HepG2 (cell line): ENCODE data around the gene CDK14. TPM values are rescaled to one million over a fixed set of nuclear protein-coding genes. Genes with fewer than 3 reads are reported as not detected.

Experiments
- ATAC-seq: fragments of 200-7000 bp; cut with Tn5 transposase; 3 replicates; pipeline ENCODE4 v1.9.1; 2020; ENCODE audit warnings: mild to moderate bottlenecking, moderate library complexity
- BruUV-seq: library from RNA; stranded (reverse); fragments of 400-500 nt; replicated peaks from 2 replicates; lab custom pipeline; 2021; lab: Mats Ljungman, UMichigan
- CTCF ChIA-PET: fragments of 300-600 bp; formaldehyde crosslinking; extraction: SDS; loops from one replicate; lab custom pipeline; 2021; ENCODE audit warnings: low total read pairs, inconsistent platforms, low intra/inter-chr PET ratio; lab: Yijun Ruan, JAX
- POLR2A ChIA-PET: fragments of 350-600 bp; sonication (Branson Sonifier 250); formaldehyde crosslinking; loops from one replicate; lab custom pipeline; 2020; ENCODE audit warnings: antibody characterized with exemption, inconsistent platforms; lab: Yijun Ruan, JAX
- DNase-seq: peaks from one replicate; pipeline ENCODE4 v3.0.0-alpha.2; 2015; ENCODE audit warnings: low spot score
- FAIRE-seq: peaks from 3 replicates; lab custom pipeline; 2011; peaks lifted over from hg19 to GRCh38; lab: Jason Lieb, UNC
- H2AFZ ChIP-seq: one replicate; pipeline ENCODE4 v1.6.1; 2011; ENCODE audit warnings: low read length, inconsistent platforms
- H3K27ac ChIP-seq: fragments of 300-600 bp; 3 replicates; pipeline ENCODE4 v1.8.0; 2011; ENCODE audit warnings: mixed run types, mild to moderate bottlenecking, mixed read lengths, low read length, inconsistent platforms; ENCODE audit not compliant: insufficient read depth; ENCODE audit errors: extremely low read length
- H3K27me3 ChIP-seq, 2 experiments: fragments of 200-600 bp in 1 of 2; 2 replicates in 1 of 2; 3 replicates in 1 of 2; pipeline versions ENCODE4 v1.6.0 to v1.8.0; 2011; ENCODE audit warnings: low read length in 2 of 2, mild to moderate bottlenecking in 2 of 2, moderate library complexity in 2 of 2, inconsistent platforms in 1 of 2; ENCODE audit not compliant: insufficient read depth in 2 of 2, control insufficient read depth in 1 of 2
- H3K36me3 ChIP-seq, 2 experiments: fragments of 200-600 bp in 1 of 2; replicated peaks in 1 of 2; 2 replicates in 1 of 2; 3 replicates in 1 of 2; pipeline versions ENCODE4 v1.5.1 to v1.8.0; 2011; ENCODE audit warnings: low read length in 2 of 2, inconsistent platforms in 1 of 2; ENCODE audit not compliant: insufficient read depth in 2 of 2, control insufficient read depth in 1 of 2
- H3K4me1 ChIP-seq: 2 replicates; pipeline ENCODE4 v1.5.1; 2012; ENCODE audit warnings: low read length, inconsistent platforms; ENCODE audit not compliant: insufficient read depth
- H3K4me2 ChIP-seq: 2 replicates; pipeline ENCODE4 v1.6.0; 2011; ENCODE audit warnings: low read depth, low read length, inconsistent platforms
- H3K4me3 ChIP-seq, 3 experiments: fragments of 200-600 bp in 1 of 3; sonication (generic), shearing (Covaris generic) in 1 of 3; replicated peaks in 1 of 3; 2 replicates each; pipeline ENCODE4 v1.5.1; 2011 to 2016; ENCODE audit warnings: low read length in 3 of 3, inconsistent platforms in 2 of 3, low read depth in 2 of 3, mild to moderate bottlenecking in 2 of 3, control low read depth in 1 of 3, mixed read lengths in 1 of 3; ENCODE audit not compliant: insufficient read depth in 1 of 3
- H3K79me2 ChIP-seq: one replicate; pipeline ENCODE4 v1.6.1; 2011; ENCODE audit warnings: low read length, inconsistent platforms; ENCODE audit not compliant: insufficient read depth
- H3K9ac ChIP-seq: 2 replicates; pipeline ENCODE4 v1.6.0; 2011; ENCODE audit warnings: mild to moderate bottlenecking, low read depth, low read length, inconsistent platforms; ENCODE audit not compliant: insufficient read depth
- H3K9me3 ChIP-seq: 2 replicates; pipeline ENCODE4 v1.5.1; 2012; ENCODE audit warnings: mild to moderate bottlenecking, low read length
- H4K20me1 ChIP-seq: 2 replicates; pipeline ENCODE4 v1.6.0; 2011; ENCODE audit warnings: inconsistent platforms, mild to moderate bottlenecking, low read length, moderate library complexity; ENCODE audit not compliant: insufficient read depth
- AHR ChIP-seq: IDR thresholded peaks from 2 replicates; pipeline ENCODE4 v1.6.1; 2018; ENCODE audit warnings: missing genetic modification reagents, missing compliant biosample characterization
- ARNT ChIP-seq: fragments of 450-650 bp; IDR thresholded peaks from 2 replicates; pipeline ENCODE4 v1.6.1; 2017
- HNRNPK ChIP-seq: fragments of 200-400 bp; formaldehyde crosslinking; IDR thresholded peaks from 2 replicates; pipeline ENCODE4 v1.6.1; 2018; ENCODE audit warnings: low read length, low read depth, moderate library complexity, mild to moderate bottlenecking; ENCODE audit not compliant: poor library complexity, severe bottlenecking
- MAFF ChIP-seq: IDR thresholded peaks from 2 replicates; pipeline ENCODE4 v1.6.1; 2011; ENCODE audit warnings: low read depth, low read length, improper control_type of control experiment
- PCBP1 ChIP-seq: fragments of 200-400 bp; formaldehyde crosslinking; IDR thresholded peaks from 2 replicates; pipeline ENCODE4 v1.6.1; 2017; ENCODE audit warnings: mild to moderate bottlenecking, low read depth, low read length, borderline replicate concordance
- SMYD3 ChIP-seq: sonication (generic); formaldehyde crosslinking; IDR thresholded peaks from 2 replicates; pipeline ENCODE4 v1.8.1; 2023; ENCODE audit warnings: mild to moderate bottlenecking, missing genetic modification reagents
- TBL1XR1 ChIP-seq: fragments of 150-350 bp; IDR thresholded peaks from 2 replicates; pipeline ENCODE4 v1.6.1; 2014; ENCODE audit warnings: borderline replicate concordance, low read length; ENCODE audit not compliant: partially characterized antibody
- YY1 ChIP-seq: IDR thresholded peaks from 2 replicates; pipeline ENCODE4 v1.6.1; 2011; ENCODE audit warnings: low read length, low read depth, moderate library complexity, mild to moderate bottlenecking; ENCODE audit not compliant: insufficient read depth, insufficient replicate concordance
- WGBS: methylation state at CpG from one replicate; pipeline ENCODE4 v1.1.6; 2017; ENCODE audit warnings: low lambda C conversion rate; 5-methylcytosine and 5-hydroxymethylcytosine counted together
- in situ Hi-C: cut with HindIII; loops from 2 replicates; pipeline ENCODE4 v1.10.0; 2017; ENCODE audit warnings: low pct_unique_long_range_greater_than_20kb; ENCODE audit not compliant: extremely low pct_ligation_motif_present
- intact Hi-C: fragments of 100-400 bp; cut with micrococcal nuclease; formaldehyde crosslinking; loops from one replicate; pipeline ENCODE4 v1.10.0; 2022; ENCODE audit not compliant: unreplicated experiment
- polyA plus RNA-seq, 8 experiments: library from polyadenylated mRNA; depleted of rRNA in 3 of 8; stranded (reverse) in 7 of 8; unstranded in 1 of 8; fragments of >200 nt; fragmentation: Illumina TruSeq in 4 of 8; extraction: Trizol in 4 of 8; gene quantifications; 2 replicates each; pipeline versions ENCODE4 v1.2.1 to v1.2.3, GENCODE V29; 2011 to 2016; ENCODE audit warnings: low read depth in 4 of 8, missing spikeins in 1 of 8, mixed read lengths in 1 of 8; ENCODE audit not compliant: insufficient read depth in 1 of 8
- total RNA-seq, 5 experiments: library from RNA; depleted of rRNA; stranded (reverse); fragments of >200 nt; fragmentation: Illumina TruSeq; extraction: Trizol; gene quantifications; 2 replicates each; pipeline ENCODE4 v1.2.3, GENCODE V29; 2016; ENCODE audit warnings: low read depth in 1 of 5
- TF ChIP-seq, protein P1 (sequence below), 2 experiments: fragments of 450-650 bp in 1 of 2; sonication (generic) in 1 of 2; formaldehyde crosslinking; IDR thresholded peaks; 2 replicates each; pipeline versions ENCODE4 v1.5.0 to v1.8.0; 2020 to 2022; ENCODE audit warnings: mild to moderate bottlenecking in 1 of 2, missing genetic modification reagents in 1 of 2

CDK14 gene
- total and polyA plus RNA-seq, 2 of the 13 experiments (the other 11 are each of a cell fraction or from before 2014, with no cell fraction given): 0.26 to 0.71 TPM

DNA sequence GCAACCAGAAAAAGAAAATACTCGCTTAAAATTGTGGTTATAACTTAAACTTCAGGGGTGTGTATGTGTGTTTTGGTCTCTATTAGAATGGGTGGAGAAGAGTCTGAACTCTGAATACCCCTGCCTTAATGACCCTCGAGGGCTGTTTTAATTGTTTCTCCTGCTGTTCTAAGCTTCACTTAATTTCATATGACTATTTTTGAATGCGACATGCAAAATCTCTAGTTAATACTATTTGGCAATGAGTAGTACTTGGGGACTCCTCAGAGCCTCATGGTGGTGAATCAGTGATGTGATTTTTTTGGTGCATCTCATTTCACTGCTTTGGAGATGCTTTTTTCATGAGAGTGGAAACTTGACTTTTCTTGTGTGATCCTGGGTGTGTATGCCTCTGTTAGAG, 178.6 kb downstream of the CDK14 start (continued):
- no peak for TF ChIP-seq AHR (CRISPR knock-in tag)
- TF ChIP-seq TBL1XR1: no peak
- no peak for TF ChIP-seq SMYD3 (CRISPR knock-in tag)
- no peak for TF ChIP-seq ARNT
- TF ChIP-seq YY1: no peak
- TF ChIP-seq, protein P1, sequence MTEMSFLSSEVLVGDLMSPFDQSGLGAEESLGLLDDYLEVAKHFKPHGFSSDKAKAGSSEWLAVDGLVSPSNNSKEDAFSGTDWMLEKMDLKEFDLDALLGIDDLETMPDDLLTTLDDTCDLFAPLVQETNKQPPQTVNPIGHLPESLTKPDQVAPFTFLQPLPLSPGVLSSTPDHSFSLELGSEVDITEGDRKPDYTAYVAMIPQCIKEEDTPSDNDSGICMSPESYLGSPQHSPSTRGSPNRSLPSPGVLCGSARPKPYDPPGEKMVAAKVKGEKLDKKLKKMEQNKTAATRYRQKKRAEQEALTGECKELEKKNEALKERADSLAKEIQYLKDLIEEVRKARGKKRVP (CRISPR knock-in tag; IDR thresholded peaks at IDR 0.05): no peak
- TF ChIP-seq, all 625 proteins: peak for 0

DNA sequence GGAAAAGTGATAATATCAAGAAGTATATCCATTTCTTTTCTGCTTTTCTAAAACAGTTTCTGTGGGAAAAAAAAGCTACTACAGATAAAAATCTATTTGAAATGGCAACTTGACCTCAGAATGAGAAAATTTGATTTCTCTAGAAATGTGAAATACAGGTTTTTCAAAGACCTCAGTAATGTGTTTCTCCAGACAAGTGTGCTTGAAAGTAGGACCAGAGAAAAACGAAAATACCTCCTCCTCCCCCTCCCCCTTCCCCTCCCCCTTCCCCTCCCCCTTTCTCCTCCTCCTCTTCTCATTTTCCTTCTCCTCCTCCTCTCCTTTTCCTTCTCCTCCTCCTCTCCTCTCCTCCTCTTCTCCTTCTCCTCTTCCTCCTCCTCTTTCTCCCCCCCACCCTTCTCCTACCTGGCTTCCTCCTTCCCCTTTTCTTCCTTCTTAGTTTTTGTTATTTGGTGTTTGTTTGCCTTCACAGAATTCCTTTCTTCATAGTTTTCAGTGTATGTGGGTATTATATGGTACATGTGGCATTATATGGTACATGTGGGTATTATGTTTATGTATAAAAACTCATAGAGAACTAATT, 179.4 kb downstream of the CDK14 start:
- intact Hi-C loops (loop anchor here (10.0 kb wide), 1 partner anchor 461 kb away; no protein-coding TSS in a partner anchor), in situ Hi-C loops (no loop called here)
- Histone ChIP-seq H4K20me1 (no peaks in the 10 kb centered on the region), H3K4me2 (no peak overlapping the region), H3K9ac (no peak overlapping the region), H3K9me3 (no peaks in the 10 kb centered on the region), H2AFZ (no peak overlapping the region)
- no peak for DNase-seq
- BruUV-seq: no TSS peak
- CTCF ChIA-PET: no interaction called here
- TF ChIP-seq PCBP1 (0 out of 2 replicates have a peak, but pooled peaks have one; percentile 42), MAFF (no peak), HNRNPK (peak; percentile 94)
- TF ChIP-seq, all 625 proteins: peak for 2
- Histone ChIP-seq H3K4me1 (peaks cover 18% of the 10 kb centered on the region; the same call in 1 of the 2 replicates), H3K36me3 (no peaks in the 10 kb centered on the region), H3K79me2 (no peaks in the 10 kb centered on the region), H3K27me3 (peaks cover 0 to 13% of the 10 kb centered on the region in 2 experiments; a peak in 2 of 5 replicates), H3K4me3 (no peak overlapping the region), H3K27ac (no peak overlapping the region)
- WGBS: 0% methylated on average over 1 of the region's 1 CpG
- FAIRE-seq (no peak), ATAC-seq (no peak)
- POLR2A ChIA-PET: no interaction called here
